ENCODE measurements around the gene PNP.

PNP gene

GRCh38 chr14:20486684-20487395 is 17.6 kb downstream of the PNP start:
- TF ChIP-seq ZFX (IDR thresholded peaks at IDR 0.05) (no peak), CTCF (conservative IDR thresholded peaks at IDR 0.05) (no peak)
- H3K27ac ChIP-seq, result no peak overlapping the region

DNA sequence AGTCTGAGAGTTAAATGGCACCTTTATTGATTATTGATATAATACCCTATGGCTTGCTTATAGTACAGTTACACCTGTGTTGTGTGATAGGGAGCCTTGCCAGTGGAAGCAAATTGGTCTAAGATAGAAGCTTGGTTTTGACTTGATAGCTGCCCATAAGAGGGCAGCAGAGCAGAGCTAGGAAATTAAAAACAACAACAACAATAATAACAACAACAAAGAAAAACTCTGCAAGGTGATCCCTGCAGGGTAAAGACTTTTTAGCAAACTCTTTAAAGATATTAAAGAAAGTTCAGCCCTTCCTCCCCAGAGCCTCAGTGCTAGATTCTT is 18.2 kb downstream of the PNP start:
- no peak overlapping the region for H3K27ac ChIP-seq

GRCh38 chr14:20489093-20489994 is 20.1 kb downstream of the PNP start:
- H3K27ac ChIP-seq, result no peak overlapping the region
- TF ChIP-seq CTCF (conservative IDR thresholded peaks at IDR 0.05) (no peak), ZFX (IDR thresholded peaks at IDR 0.05) (no peak)

More for the DNA sequence above, 18.2 kb downstream of the PNP start:
- no peak for TF ChIP-seq ZFX (IDR thresholded peaks at IDR 0.05)
- peak; percentile 22 for TF ChIP-seq CTCF (conservative IDR thresholded peaks at IDR 0.05)

DNA sequence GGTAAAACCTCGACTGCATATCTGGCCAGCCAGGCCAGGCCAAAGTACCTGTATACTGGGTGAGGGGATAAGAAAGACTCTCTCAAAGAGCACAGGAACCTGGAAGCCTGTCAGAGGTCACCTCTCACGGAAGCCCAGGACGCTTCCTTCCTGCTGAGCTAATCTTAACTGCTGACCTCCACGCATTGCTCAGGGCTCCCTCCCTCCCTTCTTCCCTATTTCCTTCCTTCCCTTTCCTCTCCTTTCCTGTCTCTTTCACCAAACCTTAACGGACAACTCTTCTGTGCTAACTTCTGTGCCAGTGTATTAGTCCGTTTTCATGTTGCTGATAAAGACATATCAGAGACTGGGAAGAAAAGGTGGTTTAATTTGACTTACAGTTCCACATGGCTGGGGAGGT is 21.4 kb downstream of the PNP start:
- no peak for TF ChIP-seq ZFX (IDR thresholded peaks at IDR 0.05)
- no peak for TF ChIP-seq CTCF (conservative IDR thresholded peaks at IDR 0.05)
- H3K27ac ChIP-seq, result no peak overlapping the region

- TF ChIP-seq ZFX (IDR thresholded peaks at IDR 0.05) (no peak), CTCF (conservative IDR thresholded peaks at IDR 0.05) (no peak)
Measured at GRCh38 chr14:20492486-20492885, 23.3 kb downstream of the PNP start.

DNA sequence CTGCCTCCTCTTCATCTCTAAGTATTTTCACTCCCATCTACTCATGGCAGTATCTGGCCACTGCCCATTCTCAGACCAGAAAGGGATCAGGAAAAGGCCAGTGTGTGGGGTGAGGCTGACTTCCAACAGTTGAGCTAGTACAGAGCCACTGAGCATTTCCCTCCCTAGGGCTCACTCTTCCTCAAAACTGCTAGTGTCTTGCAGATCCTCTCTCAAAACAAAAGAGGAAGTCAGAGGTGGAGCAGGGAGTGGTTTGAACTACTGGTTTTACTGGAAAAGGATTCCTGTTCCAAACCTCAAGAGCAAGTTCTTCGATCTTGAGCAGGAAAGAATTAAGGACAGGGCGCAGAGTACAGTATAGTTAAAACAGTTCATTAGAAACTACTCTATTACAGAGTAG is 24.4 kb downstream of the PNP start:
- TF ChIP-seq ZFX (IDR thresholded peaks at IDR 0.05) (no peak), CTCF (conservative IDR thresholded peaks at IDR 0.05) (no peak)
- peak overlapping the region; percentile 23; the same call in 1 of the 2 replicates for H3K27ac ChIP-seq

More at GRCh38 chr14:20492486-20492885, 23.3 kb downstream of the PNP start:
- no peak overlapping the region for H3K27ac ChIP-seq

Data from C4-2B (cell line).